GM12878 (cell line): ENCODE data around the gene TRAPPC12.

ENCODE experiments used
- CTCF ChIP-seq, 3 experiments: IDR thresholded peaks in 2 of 3; conservative IDR thresholded peaks in 1 of 3; 2 replicates each; pipeline ENCODE4 v1.5.1; 2011; ENCODE audit warnings: low read depth in 3 of 3, low read length in 3 of 3, mild to moderate bottlenecking in 3 of 3, control low read depth in 2 of 3, moderate library complexity in 2 of 3, inconsistent platforms in 1 of 3, mixed read lengths in 1 of 3; ENCODE audit not compliant: control insufficient read depth in 2 of 3, insufficient read depth in 1 of 3; ENCODE audit errors: extremely low read depth in 1 of 3
- RAD51 ChIP-seq: fragments of 450-650 bp; IDR thresholded peaks from 2 replicates; pipeline ENCODE4 v1.6.1; 2016; ENCODE audit warnings: moderate library complexity, mild to moderate bottlenecking, inconsistent platforms
- RELB ChIP-seq: fragments of 450-650 bp; IDR thresholded peaks from 2 replicates; pipeline ENCODE4 v1.6.1; 2017; ENCODE audit warnings: low read depth, mild to moderate bottlenecking, moderate library complexity
- ZNF384 ChIP-seq: IDR thresholded peaks from 2 replicates; pipeline ENCODE4 v1.6.1; 2012; ENCODE audit warnings: low read depth, mild to moderate bottlenecking, low read length, improper control_type of control experiment, borderline replicate concordance

- TF ChIP-seq RAD51 (no peak), CTCF (IDR thresholded peaks at IDR 0.05 in 2 of 3, conservative IDR thresholded peaks at IDR 0.05 in 1 of 3; ENCODE audit: control insufficient read depth in 2 of 3, extremely low read depth in 1 of 3, insufficient read depth in 1 of 3, low read depth in 3 of 3, low read length in 3 of 3) (no peak), ZNF384 (no peak), RELB (no peak)
These were observed 66.9 kb downstream of the TRAPPC12 start for GRCh38 chr2:3446381-3446780.
